ENCODE results near the gene LYST.

The LYST gene

DNA sequence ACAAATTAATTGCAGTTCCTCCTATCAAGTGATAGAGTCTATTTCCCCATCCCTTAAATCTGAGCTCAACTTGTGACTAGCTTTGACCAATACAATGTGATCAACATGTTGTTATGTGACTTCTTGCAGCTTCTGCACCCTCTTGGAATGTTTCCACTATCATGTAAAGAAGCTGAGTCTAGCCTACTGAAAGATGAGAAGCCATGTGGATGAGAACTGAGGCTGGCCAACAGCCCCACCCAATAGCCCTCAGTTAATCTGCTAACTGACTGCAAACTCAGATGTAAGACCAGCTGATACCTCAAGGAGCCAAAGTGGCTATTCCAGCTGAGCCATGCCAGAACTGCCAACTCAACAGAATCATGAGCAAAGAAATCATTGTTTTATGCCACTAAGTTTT, 44.0 kb downstream of the LYST start:
- H3K4me3 ChIP-seq (ENCODE audit: low read depth, low read length), result no peak overlapping the region
- DNase-seq (ENCODE audit: low read depth), result no peak

GRCh38 chr1:235821361-235821981, 45.2 kb downstream of the LYST start:
- no peak for DNase-seq (ENCODE audit: low read depth)
- no peak for TF ChIP-seq CTCF (IDR thresholded peaks at IDR 0.05; ENCODE audit: insufficient read depth, low read depth, low read length, missing control alignments)
- no peak overlapping the region for H3K4me3 ChIP-seq (ENCODE audit: low read depth, low read length)

More for the DNA sequence above, 44.0 kb downstream of the LYST start:
- no peak for TF ChIP-seq CTCF (IDR thresholded peaks at IDR 0.05; ENCODE audit: insufficient read depth, low read depth, low read length, missing control alignments)

DNA sequence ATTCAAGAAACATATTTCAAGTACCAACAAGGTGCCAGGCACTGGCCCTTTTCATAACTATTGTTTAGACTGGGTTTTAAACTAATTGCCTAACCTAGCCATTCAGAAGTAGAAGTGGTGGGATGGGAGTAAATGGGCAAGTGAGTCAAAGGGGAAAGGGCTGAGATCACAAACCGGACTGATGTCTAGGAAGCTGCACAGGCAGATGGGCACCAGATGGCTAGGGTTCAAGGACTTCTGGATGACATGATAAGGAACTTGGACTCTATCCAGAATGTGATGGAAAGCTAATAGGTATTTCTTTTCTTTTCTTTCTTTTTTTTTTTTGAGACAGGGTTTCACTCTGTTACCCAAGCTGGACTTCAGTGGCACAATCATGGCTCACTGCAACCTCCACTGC, 46.6 kb downstream of the LYST start:
- DNase-seq (ENCODE audit: low read depth), result no peak
- no peak overlapping the region for H3K4me3 ChIP-seq (ENCODE audit: low read depth, low read length)
- no peak for TF ChIP-seq CTCF (IDR thresholded peaks at IDR 0.05; ENCODE audit: insufficient read depth, low read depth, low read length, missing control alignments)

DNA sequence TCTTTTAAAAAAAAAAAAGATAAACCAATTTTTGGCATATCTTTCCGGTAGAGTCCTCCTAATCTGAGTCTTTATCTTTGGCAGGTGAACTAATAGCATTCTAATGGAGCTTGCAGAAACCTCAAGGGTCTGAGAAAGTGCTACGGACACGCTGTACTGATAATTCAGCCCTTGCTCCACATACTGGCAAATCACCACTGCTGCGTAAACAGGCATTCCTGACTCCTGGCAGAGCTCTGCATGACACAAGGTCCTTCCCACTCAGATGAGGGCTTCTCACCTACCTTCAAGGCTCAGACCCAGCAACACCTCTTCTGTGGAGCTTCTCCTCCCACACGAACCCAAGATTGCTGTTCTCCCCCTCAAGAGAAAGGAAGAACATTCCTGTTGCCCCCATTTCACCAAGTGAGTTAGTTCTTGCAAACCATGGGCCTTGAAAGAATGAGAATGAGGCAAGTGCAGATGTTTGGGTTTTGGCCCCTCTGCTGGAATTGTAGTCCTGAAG, 48.0 kb downstream of the LYST start:
- DNase-seq (ENCODE audit: low read depth), result no peak
- no peak overlapping the region for H3K4me3 ChIP-seq (ENCODE audit: low read depth, low read length)
- TF ChIP-seq CTCF (IDR thresholded peaks at IDR 0.05; ENCODE audit: insufficient read depth, low read depth, low read length, missing control alignments), result no peak

GRCh38 chr1:235817101-235817728, 49.5 kb downstream of the LYST start:
- TF ChIP-seq CTCF (IDR thresholded peaks at IDR 0.05; ENCODE audit: insufficient read depth, low read depth, low read length, missing control alignments), result no peak
- no peak for DNase-seq (ENCODE audit: low read depth)

DNA sequence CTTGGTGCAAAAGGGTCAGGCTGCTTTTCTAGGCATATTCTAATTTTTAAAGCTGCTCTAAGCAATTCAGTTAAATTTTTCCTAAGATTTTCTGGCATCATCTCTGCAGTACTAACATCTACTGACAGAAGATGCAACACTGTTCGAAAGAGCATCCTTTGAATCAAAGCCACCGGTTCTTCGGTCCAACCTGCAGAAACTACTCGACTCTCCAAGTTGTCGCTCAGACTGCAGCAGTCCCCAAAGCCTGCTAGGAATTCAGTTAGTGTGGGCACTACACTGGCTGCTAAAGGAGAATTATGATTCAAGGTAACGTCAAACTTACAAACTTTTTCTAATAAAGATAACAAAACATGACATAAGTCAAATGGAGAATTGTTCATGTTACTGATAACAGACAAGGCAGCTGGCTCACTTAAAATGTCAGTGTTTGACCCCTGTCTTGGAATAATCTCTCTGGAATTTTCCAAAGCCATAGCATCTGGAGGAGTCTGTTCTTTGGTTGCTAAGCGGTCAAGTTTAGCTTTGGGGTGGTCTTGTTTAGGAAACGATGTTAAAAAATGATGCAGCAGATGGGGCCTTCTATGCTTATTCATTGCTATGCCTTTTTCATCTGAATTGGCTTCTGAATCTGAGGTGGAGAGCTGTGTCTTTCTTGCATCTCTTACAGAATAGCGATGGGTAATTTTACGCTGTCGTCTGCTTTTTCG, 56.9 kb downstream of the LYST start:
- H3K4me3 ChIP-seq (ENCODE audit: low read depth, low read length), result no peak overlapping the region
- DNase-seq (ENCODE audit: low read depth), result no peak
- TF ChIP-seq CTCF (IDR thresholded peaks at IDR 0.05; ENCODE audit: insufficient read depth, low read depth, low read length, missing control alignments), result no peak

More at GRCh38 chr1:235817101-235817728, 49.5 kb downstream of the LYST start:
- no peak overlapping the region for H3K4me3 ChIP-seq (ENCODE audit: low read depth, low read length)
